Measurements from ENCODE around the gene PHF13. TPM values are rescaled to one million over a fixed set of nuclear protein-coding genes. Genes with fewer than 3 reads are reported as not detected.

The PHF13 gene
- total and polyA plus RNA-seq, 8 donors, result 2.7 to 16.9 (median 6.2) TPM

GRCh38 chr1:6622396-6623152, 9.0 kb downstream of the PHF13 start:
- WGBS, 5 donors, result 77 to 82% (median 82%) methylated on average over 10 of the region's 10 CpGs
- DNase-seq, result no peak
- no peaks in the 10 kb centered on the region for H3K27me3 ChIP-seq
- no peaks in the 10 kb centered on the region for H3K9me3 ChIP-seq
- peaks cover 12 to 37% (median 24%) of the 10 kb centered on the region in 4 donors for H3K4me1 ChIP-seq
- intact Hi-C loops (cut with DNase I; ENCODE audit: low total_unique reads), result no loop called here
- H3K36me3 ChIP-seq, result peaks cover 34 to 73% (median 60%) of the 10 kb centered on the region in 4 donors
- H3K4me3 ChIP-seq, result no peak overlapping the region
- H3K27ac ChIP-seq, result peak overlapping the region in 1 of 5 donors; percentile 19
- TF ChIP-seq CTCF (IDR thresholded peaks at IDR 0.05), result no peak
- TF ChIP-seq POLR2AphosphoS5 (IDR thresholded peaks at IDR 0.05), result no peak
- TF ChIP-seq EP300 (IDR thresholded peaks at IDR 0.05), result no peak
- TF ChIP-seq POLR2A (IDR thresholded peaks at IDR 0.05), result no peak

GRCh38 chr1:6623269-6623965, 9.9 kb downstream of the PHF13 start:
- intact Hi-C loops (cut with DNase I; ENCODE audit: low total_unique reads), result no loop called here
- peaks cover 12 to 35% (median 27%) of the 10 kb centered on the region in 4 donors for H3K4me1 ChIP-seq
- no peak for DNase-seq
- H3K9me3 ChIP-seq, result no peaks in the 10 kb centered on the region
- H3K27ac ChIP-seq, result peak overlapping the region in 1 of 5 donors; percentile 94
- H3K27me3 ChIP-seq, result no peaks in the 10 kb centered on the region
- TF ChIP-seq CTCF (IDR thresholded peaks at IDR 0.05), result no peak
- TF ChIP-seq POLR2A (IDR thresholded peaks at IDR 0.05), result no peak
- H3K4me3 ChIP-seq, result no peak overlapping the region
- peaks cover 39 to 73% (median 60%) of the 10 kb centered on the region in 4 donors for H3K36me3 ChIP-seq
- 79 to 87% (median 84%) methylated on average over 14 of the region's 14 CpGs for WGBS, 5 donors

- Histone ChIP-seq H3K9me3 (no peaks in the 10 kb centered on the region), H3K4me3 (peak within 1 kb of the TSS; percentile 75 to 93 (median 89)), H3K4me1 (peaks cover 12 to 35% (median 27%) of the 10 kb centered on the region in 4 donors), H3K27ac (peak within 1 kb of the TSS; percentile 88 to 95 (median 92)), H3K27me3 (no peaks in the 10 kb centered on the region), H3K36me3 (peaks cover 50 to 73% (median 62%) of the 10 kb centered on the region in 4 donors)
- intact Hi-C loops (cut with DNase I; ENCODE audit: low total_unique reads), result no loop called here
- TF ChIP-seq POLR2AphosphoS5 (IDR thresholded peaks at IDR 0.05) (peak in 2 of 3 donors; percentile 7 to 49), EP300 (IDR thresholded peaks at IDR 0.05) (no peak), POLR2A (IDR thresholded peaks at IDR 0.05) (peak in 1 of 4 donors; percentile 11)
- WGBS, 5 donors, result 0 to 4% (median 1%) methylated on average over 19 to 73 of the region's 73 CpGs
- DNase-seq, result peak; percentile 87 to 96
Measured at GRCh38 chr1:6624710-6625583, 11.4 kb downstream of the PHF13 start, which contains the start of gene THAP3. TSS of gene THAP3 (plus strand) at chr1:6624868. CDS start at chr1:6625219, 351 bp downstream.

- intact Hi-C loops (cut with DNase I; ENCODE audit: low total_unique reads), result no loop called here
- peak; percentile 38 to 69 for DNase-seq
- Histone ChIP-seq H3K27me3 (no peaks in the 10 kb centered on the region), H3K4me3 (peak overlapping the region; percentile 75 to 93 (median 89)), H3K36me3 (peaks cover 50 to 73% (median 62%) of the 10 kb centered on the region in 4 donors), H3K4me1 (peaks cover 12 to 35% (median 27%) of the 10 kb centered on the region in 4 donors), H3K9me3 (no peaks in the 10 kb centered on the region), H3K27ac (peak overlapping the region; percentile 88 to 95 (median 92))
- WGBS, 5 donors, result 0 to 4% (median 3%) methylated on average over 16 to 32 of the region's 32 CpGs
- no peak for TF ChIP-seq POLR2A (IDR thresholded peaks at IDR 0.05)
- TF ChIP-seq EP300 (IDR thresholded peaks at IDR 0.05), result no peak
- no peak for TF ChIP-seq CTCF (IDR thresholded peaks at IDR 0.05)
- no peak for TF ChIP-seq POLR2AphosphoS5 (IDR thresholded peaks at IDR 0.05)
Measured at GRCh38 chr1:6625584-6626149, 12.1 kb downstream of the PHF13 start.
